CD4-positive, CD25-positive, alpha-beta regulatory T cell (primary cell): ENCODE data around the gene NOS1AP. TPM values are rescaled to one million over a fixed set of nuclear protein-coding genes. Genes with fewer than 3 reads are reported as not detected.

Source experiments
- ATAC-seq, 2 donors: fragments of 150-1000 bp; cut with Tn5 transposase; one replicate each; pipeline ENCODE4 v1.10.0; 2021; ENCODE audit warnings: low read depth in 2 of 2, moderate number of reproducible peaks in 2 of 2, moderate library complexity in 1 of 2
- DNase-seq, 3 donors: peaks; one replicate each; pipeline versions ENCODE4 v3.0.0 to v3.0.0-alpha.2; 2012 to 2022; ENCODE audit warnings: mixed read lengths in 1 of 3
- H3K27ac ChIP-seq: one replicate; pipeline ENCODE4 v1.7.0; 2013; ENCODE audit warnings: mild to moderate bottlenecking, low read length; ENCODE audit not compliant: insufficient read depth, poor library complexity, severe bottlenecking
- H3K27me3 ChIP-seq: one replicate; pipeline ENCODE4 v1.7.0; 2013; ENCODE audit warnings: low read length; ENCODE audit not compliant: control insufficient read depth, insufficient read depth
- H3K36me3 ChIP-seq: one replicate; pipeline ENCODE4 v1.7.0; 2013; ENCODE audit warnings: mild to moderate bottlenecking, low read length, moderate library complexity; ENCODE audit not compliant: control insufficient read depth, insufficient read depth
- H3K4me1 ChIP-seq: 2 replicates; pipeline ENCODE4 v1.7.0; 2013; ENCODE audit warnings: mild to moderate bottlenecking, low read length; ENCODE audit not compliant: insufficient read depth, control insufficient read depth, poor library complexity, severe bottlenecking
- H3K4me3 ChIP-seq: one replicate; pipeline ENCODE4 v1.7.0; 2013; ENCODE audit warnings: low read depth, mild to moderate bottlenecking, low read length, moderate library complexity
- H3K9me3 ChIP-seq, 2 experiments: 1 replicate in 1 of 2; 2 replicates in 1 of 2; pipeline ENCODE4 v1.7.0; 2013; ENCODE audit warnings: low read length in 2 of 2, mild to moderate bottlenecking in 1 of 2, moderate library complexity in 1 of 2; ENCODE audit not compliant: control insufficient read depth in 2 of 2
- H3K27ac Mint-ChIP-seq, 3 donors: one replicate each; pipeline ENCODE4 v1.8.0; 2020 to 2022; ENCODE audit warnings: mild to moderate bottlenecking in 3 of 3, mixed read lengths in 3 of 3, moderate library complexity in 2 of 3
- H3K27me3 Mint-ChIP-seq: one replicate; pipeline ENCODE4 v1.8.0; 2022; ENCODE audit warnings: mild to moderate bottlenecking, mixed read lengths
- H3K36me3 Mint-ChIP-seq: one replicate; pipeline ENCODE4 v1.8.0; 2020; ENCODE audit warnings: mixed read lengths
- H3K4me1 Mint-ChIP-seq, 4 donors: one replicate each; pipeline ENCODE4 v1.8.0; 2020 to 2022; ENCODE audit warnings: mixed read lengths in 4 of 4, mild to moderate bottlenecking in 1 of 4
- H3K4me3 Mint-ChIP-seq, 4 donors: one replicate each; pipeline ENCODE4 v1.8.0; 2020 to 2022; ENCODE audit warnings: mild to moderate bottlenecking in 4 of 4, mixed read lengths in 4 of 4, moderate library complexity in 3 of 4
- H3K9me3 Mint-ChIP-seq, 7 donors: one replicate each; pipeline ENCODE4 v1.8.0; 2020 to 2022; ENCODE audit warnings: mixed read lengths in 7 of 7, mild to moderate bottlenecking in 3 of 7, moderate library complexity in 2 of 7
- polyA plus RNA-seq, 4 donors: library from polyadenylated mRNA; unstranded; fragments of 300-500 nt; fragmentation: Illumina TruSeq; gene quantifications; one replicate each; pipeline ENCODE4 v1.2.3, GENCODE V29; 2021
- total RNA-seq: library from RNA; stranded (reverse); gene quantifications from one replicate; pipeline ENCODE4 v1.2.3, GENCODE V29; 2022

The NOS1AP gene
- total and polyA plus RNA-seq, 5 donors from 2014 or later: not detected

DNA sequence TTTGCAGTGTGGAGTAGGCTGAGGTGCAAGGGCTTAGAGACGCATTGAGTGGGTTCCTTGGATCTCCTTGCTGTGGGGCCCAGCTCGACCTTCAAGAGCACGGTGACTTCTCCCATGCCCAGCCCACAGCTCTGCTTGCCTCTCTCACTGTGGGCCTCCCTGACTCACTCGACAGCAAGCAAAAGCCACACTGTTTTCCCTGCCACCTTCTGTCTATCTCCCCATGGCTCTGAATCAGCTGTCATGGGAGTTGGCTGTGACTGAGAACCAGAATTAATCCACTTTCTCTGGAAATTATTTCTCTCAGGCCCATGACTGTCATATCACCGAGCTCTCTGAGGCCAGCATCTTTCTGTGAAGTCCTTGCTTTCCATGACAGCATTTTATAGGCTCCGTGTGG, 140.7 kb downstream of the NOS1AP start:
- Mint-ChIP-seq H3K4me1 (no peaks in the 10 kb centered on the region), H3K27ac (no peak overlapping the region), H3K9me3 (no peaks in the 10 kb centered on the region), H3K27me3 (peaks cover 23% of the 10 kb centered on the region), H3K4me3 (no peak overlapping the region), H3K36me3 (no peaks in the 10 kb centered on the region)
- no peaks in the 10 kb centered on the region for H3K9me3 ChIP-seq
- no peak for ATAC-seq
- no peak for DNase-seq
- no peak overlapping the region for H3K27ac ChIP-seq
- H3K4me1 ChIP-seq: no peaks in the 10 kb centered on the region
- no peaks in the 10 kb centered on the region for H3K36me3 ChIP-seq
- H3K27me3 ChIP-seq: peaks cover 1% of the 10 kb centered on the region
- H3K4me3 ChIP-seq: no peak overlapping the region

DNA sequence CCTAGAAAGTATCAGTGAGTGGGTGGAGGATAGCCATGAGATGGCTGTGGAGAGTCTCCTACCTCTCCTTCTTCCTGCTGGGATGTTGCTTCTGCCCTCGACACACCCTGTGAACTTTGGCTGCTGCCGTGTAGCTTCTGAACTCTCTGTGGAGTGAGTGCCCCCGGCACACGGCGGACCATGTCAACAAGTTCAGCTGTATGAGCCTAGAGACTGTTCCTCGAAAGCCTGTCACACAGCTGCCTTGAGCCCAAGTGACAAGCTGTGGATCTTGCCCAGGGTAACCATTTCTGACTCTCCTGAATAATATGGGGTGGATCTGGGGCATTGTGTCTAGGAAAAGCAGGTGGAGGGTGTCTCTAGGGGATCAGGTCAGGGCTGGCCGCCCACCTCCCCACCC, 143.2 kb downstream of the NOS1AP start:
- Histone ChIP-seq H3K4me3 (no peak overlapping the region), H3K9me3 (no peaks in the 10 kb centered on the region), H3K4me1 (no peaks in the 10 kb centered on the region), H3K27ac (no peak overlapping the region), H3K36me3 (no peaks in the 10 kb centered on the region), H3K27me3 (no peaks in the 10 kb centered on the region)
- Mint-ChIP-seq H3K9me3 (no peaks in the 10 kb centered on the region), H3K4me3 (no peak overlapping the region), H3K27ac (no peak overlapping the region), H3K27me3 (peaks cover 14% of the 10 kb centered on the region), H3K36me3 (no peaks in the 10 kb centered on the region), H3K4me1 (no peaks in the 10 kb centered on the region)
- ATAC-seq (no peak), DNase-seq (no peak)

DNA sequence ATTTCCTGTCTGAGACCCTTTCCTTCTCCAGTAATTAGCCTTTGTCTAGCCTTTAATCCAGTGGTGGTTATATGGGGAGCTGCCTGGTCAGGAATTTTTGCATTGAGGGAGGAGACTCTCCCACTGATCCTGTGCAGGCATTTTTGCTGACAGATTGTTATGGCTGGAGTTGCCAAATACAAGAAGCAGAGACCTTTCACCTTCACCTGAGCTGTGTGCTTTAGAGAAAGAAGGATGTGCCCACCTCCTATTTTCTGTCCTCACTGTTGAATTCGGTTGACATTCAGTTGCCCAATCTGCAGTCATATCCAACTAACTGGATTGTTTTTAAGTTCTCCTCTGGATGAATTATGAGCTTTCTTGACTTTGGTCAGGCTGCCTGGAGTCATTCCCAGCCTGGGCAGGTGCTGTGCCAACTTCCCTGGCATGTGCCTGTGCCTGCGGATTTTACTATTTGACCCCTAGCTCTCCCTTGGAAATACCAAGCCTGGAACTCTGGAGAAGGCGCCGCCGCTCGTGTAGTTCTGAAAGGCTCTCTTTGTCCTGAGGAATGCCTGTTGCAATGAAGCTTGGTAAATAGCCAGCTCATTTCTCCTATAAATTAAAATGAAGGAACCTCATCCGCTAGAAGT, 143.9 kb downstream of the NOS1AP start:
- Histone ChIP-seq H3K9me3 (no peaks in the 10 kb centered on the region), H3K27ac (no peak overlapping the region), H3K4me1 (no peaks in the 10 kb centered on the region), H3K4me3 (no peak overlapping the region), H3K36me3 (no peaks in the 10 kb centered on the region), H3K27me3 (no peaks in the 10 kb centered on the region)
- ATAC-seq: no peak
- Mint-ChIP-seq H3K27me3 (peaks cover 14% of the 10 kb centered on the region), H3K4me3 (no peak overlapping the region), H3K27ac (no peak overlapping the region), H3K36me3 (no peaks in the 10 kb centered on the region), H3K4me1 (no peaks in the 10 kb centered on the region), H3K9me3 (no peaks in the 10 kb centered on the region)
- DNase-seq: no peak

DNA sequence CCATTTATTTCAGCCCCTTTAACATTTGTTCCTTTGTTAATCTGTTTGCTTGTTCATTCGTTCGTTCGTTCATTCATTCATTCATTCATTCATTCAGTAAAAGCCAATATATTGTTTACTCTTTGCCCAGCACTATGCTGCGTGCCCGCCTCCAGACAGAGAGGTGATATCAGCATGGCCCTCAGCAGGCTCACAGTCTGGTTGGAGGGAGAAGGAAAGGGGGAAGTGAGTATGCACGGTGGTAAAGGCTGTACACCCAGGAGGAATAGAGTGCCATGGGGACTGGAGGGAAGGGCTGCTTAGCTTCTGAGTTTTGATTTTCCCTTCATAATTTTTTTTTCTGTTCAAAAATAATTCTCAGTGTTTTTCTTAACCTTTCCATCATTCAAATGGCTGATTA, 144.7 kb downstream of the NOS1AP start:
- no peak for ATAC-seq
- Mint-ChIP-seq H3K27ac (no peak overlapping the region), H3K4me3 (no peak overlapping the region), H3K36me3 (no peaks in the 10 kb centered on the region), H3K9me3 (no peaks in the 10 kb centered on the region), H3K27me3 (peaks cover 14% of the 10 kb centered on the region), H3K4me1 (no peaks in the 10 kb centered on the region)
- no peak for DNase-seq
- Histone ChIP-seq H3K4me3 (no peak overlapping the region), H3K9me3 (no peaks in the 10 kb centered on the region), H3K36me3 (no peaks in the 10 kb centered on the region), H3K27me3 (no peaks in the 10 kb centered on the region), H3K27ac (no peak overlapping the region), H3K4me1 (no peaks in the 10 kb centered on the region)

DNA sequence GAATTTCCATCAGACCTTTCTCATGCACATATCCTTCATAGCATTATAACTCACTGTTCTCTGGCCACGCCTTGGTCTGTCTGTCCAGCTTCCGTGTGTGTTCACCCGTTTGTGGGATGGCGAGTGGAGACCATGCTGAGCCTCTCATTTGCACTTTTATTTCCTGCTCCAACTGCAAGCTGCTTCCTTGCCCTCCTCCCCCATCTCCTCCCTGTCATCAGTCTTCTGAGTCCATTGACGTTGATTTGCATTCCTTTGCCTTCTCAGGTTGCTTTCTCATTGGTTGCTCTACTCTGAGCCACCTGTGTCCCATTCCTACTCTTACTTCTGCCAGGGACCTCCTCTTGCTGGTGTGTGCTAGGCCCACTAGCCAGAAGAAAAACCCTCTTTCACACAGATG, 146.4 kb downstream of the NOS1AP start:
- no peaks in the 10 kb centered on the region for H3K36me3 Mint-ChIP-seq
- DNase-seq (no peak), ATAC-seq (no peak)
- Histone ChIP-seq H3K27ac (no peak overlapping the region), H3K36me3 (no peaks in the 10 kb centered on the region), H3K27me3 (no peaks in the 10 kb centered on the region), H3K9me3 (no peaks in the 10 kb centered on the region), H3K4me3 (no peak overlapping the region), H3K4me1 (no peaks in the 10 kb centered on the region)
- no peak overlapping the region for H3K27ac Mint-ChIP-seq
- no peak overlapping the region for H3K4me3 Mint-ChIP-seq
- H3K27me3 Mint-ChIP-seq: peaks cover 14% of the 10 kb centered on the region
- H3K9me3 Mint-ChIP-seq: no peaks in the 10 kb centered on the region
- no peaks in the 10 kb centered on the region for H3K4me1 Mint-ChIP-seq

DNA sequence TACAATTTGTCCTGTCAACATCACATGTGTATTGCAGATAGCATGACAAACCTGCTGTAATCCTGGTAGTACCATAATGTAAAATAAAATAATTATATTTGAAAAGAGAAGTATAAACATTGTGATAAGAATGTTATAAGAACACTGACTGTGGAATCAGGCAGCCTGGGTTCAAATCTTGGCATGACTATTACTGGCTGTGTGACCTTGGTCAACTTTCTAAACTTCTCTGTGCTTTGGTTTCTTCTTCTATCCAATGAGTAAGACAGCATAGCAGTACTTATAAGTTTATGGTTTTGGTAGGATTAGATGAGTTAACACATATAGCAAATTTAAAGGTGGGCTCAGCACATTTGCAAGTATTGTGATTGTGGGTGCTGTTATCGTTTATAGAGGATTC, 147.1 kb downstream of the NOS1AP start:
- H3K4me3 Mint-ChIP-seq: no peak overlapping the region
- no peaks in the 10 kb centered on the region for H3K9me3 ChIP-seq
- H3K36me3 ChIP-seq: no peaks in the 10 kb centered on the region
- no peak overlapping the region for H3K27ac Mint-ChIP-seq
- H3K4me1 Mint-ChIP-seq: no peaks in the 10 kb centered on the region
- no peaks in the 10 kb centered on the region for H3K9me3 Mint-ChIP-seq
- no peak overlapping the region for H3K27ac ChIP-seq
- no peaks in the 10 kb centered on the region for H3K36me3 Mint-ChIP-seq
- no peaks in the 10 kb centered on the region for H3K4me1 ChIP-seq
- DNase-seq: no peak
- no peak overlapping the region for H3K4me3 ChIP-seq
- H3K27me3 Mint-ChIP-seq: peaks cover 10% of the 10 kb centered on the region
- no peak for ATAC-seq
- H3K27me3 ChIP-seq: no peaks in the 10 kb centered on the region

DNA sequence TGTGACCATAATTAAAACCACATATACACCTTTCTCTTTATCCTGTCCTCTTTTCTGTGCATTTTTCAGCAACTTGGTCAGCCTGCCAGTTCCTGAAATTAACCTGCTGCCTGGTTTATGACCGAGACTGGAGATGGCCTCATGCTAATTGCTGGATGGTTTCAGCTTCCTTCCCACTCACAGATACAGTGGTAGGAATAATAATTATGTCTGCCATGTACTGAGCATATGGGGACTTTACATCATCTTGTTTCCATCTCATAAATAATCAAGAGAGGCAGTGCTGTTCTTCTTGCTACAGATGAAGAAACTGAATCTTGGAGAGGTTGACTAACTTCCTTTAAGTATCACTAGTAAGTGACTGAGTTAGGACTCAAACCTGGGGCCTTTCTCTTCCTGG, 148.2 kb downstream of the NOS1AP start:
- H3K9me3 Mint-ChIP-seq: no peaks in the 10 kb centered on the region
- no peak for ATAC-seq

DNA sequence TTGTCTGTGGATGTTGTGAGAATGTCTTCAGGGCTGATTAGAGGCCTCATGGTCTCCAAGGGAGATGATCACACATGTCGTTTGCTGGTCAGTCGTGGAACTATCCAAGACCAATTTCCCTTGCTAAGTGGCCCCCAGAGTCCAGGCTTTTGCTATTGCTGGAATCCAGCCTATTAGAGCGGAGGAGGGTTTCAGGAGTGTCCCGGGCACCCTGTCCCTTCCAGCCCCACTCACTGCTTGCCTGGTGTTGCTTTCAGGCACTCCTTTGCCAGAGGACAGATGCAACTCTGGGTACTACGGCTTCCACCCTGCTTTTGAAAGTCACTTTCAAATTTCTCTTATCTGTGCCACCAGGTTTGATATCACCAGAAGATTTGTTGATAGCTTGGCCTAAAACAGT, 149.1 kb downstream of the NOS1AP start:
- H3K4me3 ChIP-seq: no peak overlapping the region
- Mint-ChIP-seq H3K36me3 (no peaks in the 10 kb centered on the region), H3K9me3 (no peaks in the 10 kb centered on the region), H3K27me3 (peaks cover 12% of the 10 kb centered on the region), H3K4me1 (no peaks in the 10 kb centered on the region), H3K4me3 (no peak overlapping the region), H3K27ac (no peak overlapping the region)
- no peaks in the 10 kb centered on the region for H3K27me3 ChIP-seq
- H3K9me3 ChIP-seq: no peaks in the 10 kb centered on the region
- H3K27ac ChIP-seq: no peak overlapping the region
- H3K4me1 ChIP-seq: no peaks in the 10 kb centered on the region
- DNase-seq: no peak
- ATAC-seq: no peak
- no peaks in the 10 kb centered on the region for H3K36me3 ChIP-seq

More for the DNA sequence above, 148.2 kb downstream of the NOS1AP start:
- no peak overlapping the region for H3K4me3 ChIP-seq
- H3K27ac ChIP-seq: no peak overlapping the region
- H3K27ac Mint-ChIP-seq: no peak overlapping the region
- H3K4me1 Mint-ChIP-seq: no peaks in the 10 kb centered on the region
- H3K4me1 ChIP-seq: no peaks in the 10 kb centered on the region
- no peak for DNase-seq
- H3K4me3 Mint-ChIP-seq: no peak overlapping the region
- H3K36me3 Mint-ChIP-seq: no peaks in the 10 kb centered on the region
- no peaks in the 10 kb centered on the region for H3K9me3 ChIP-seq
- peaks cover 14% of the 10 kb centered on the region for H3K27me3 Mint-ChIP-seq
- H3K27me3 ChIP-seq: no peaks in the 10 kb centered on the region
- H3K36me3 ChIP-seq: no peaks in the 10 kb centered on the region
